ENCODE data around the gene DDN.

The DDN gene

GRCh38 chr12:49031573-49032161 is 32.5 kb upstream of the DDN start:
- no peak for TF ChIP-seq CTCF (IDR thresholded peaks at IDR 0.05; ENCODE audit: insufficient read depth, low read depth, low read length, missing control alignments)

GRCh38 chr12:49030714-49031572 is 31.8 kb upstream of the DDN start:
- no peak for TF ChIP-seq CTCF (IDR thresholded peaks at IDR 0.05; ENCODE audit: insufficient read depth, low read depth, low read length, missing control alignments)
- no peak for DNase-seq (ENCODE audit: low read depth)
- H3K4me3 ChIP-seq (ENCODE audit: low read depth, low read length), result no peak overlapping the region

More at GRCh38 chr12:49031573-49032161, 32.5 kb upstream of the DDN start:
- H3K4me3 ChIP-seq (ENCODE audit: low read depth, low read length), result no peak overlapping the region
- DNase-seq (ENCODE audit: low read depth), result no peak

GRCh38 chr12:49030119-49030518 is 30.9 kb upstream of the DDN start:
- no peak for TF ChIP-seq CTCF (IDR thresholded peaks at IDR 0.05; ENCODE audit: insufficient read depth, low read depth, low read length, missing control alignments)
- no peak for DNase-seq (ENCODE audit: low read depth)
- H3K4me3 ChIP-seq (ENCODE audit: low read depth, low read length), result no peak overlapping the region

DNA sequence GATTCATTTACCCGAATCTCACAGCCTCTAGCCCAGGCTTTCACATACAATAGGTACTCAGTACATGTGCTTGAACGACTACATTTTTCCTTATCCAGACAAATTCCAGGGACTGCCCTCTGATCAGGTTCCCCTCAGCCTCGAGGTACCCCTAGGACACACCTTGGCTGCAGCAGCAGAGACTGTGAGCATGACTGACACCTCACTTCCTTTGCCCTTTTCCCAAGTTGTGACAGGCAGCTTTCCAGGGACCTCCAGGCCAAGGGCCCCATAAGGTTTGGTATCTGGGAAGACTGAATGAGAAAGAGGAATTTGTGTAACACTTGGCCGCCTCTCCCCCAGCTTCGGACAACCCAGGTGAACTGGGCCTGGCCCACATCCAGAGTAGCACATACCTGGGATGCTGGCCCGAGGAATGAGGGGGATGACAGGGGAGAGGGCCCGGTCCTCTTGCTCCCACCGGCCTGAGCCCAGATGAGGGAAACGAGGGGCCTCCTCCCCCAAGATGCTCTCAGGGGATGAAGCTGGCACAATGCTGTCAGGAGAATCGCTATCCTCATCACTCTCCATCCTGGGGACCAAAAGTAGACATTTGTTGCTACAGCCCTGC is 29.6 kb upstream of the DDN start:
- no peak for TF ChIP-seq CTCF (IDR thresholded peaks at IDR 0.05; ENCODE audit: insufficient read depth, low read depth, low read length, missing control alignments)
- no peak overlapping the region for H3K4me3 ChIP-seq (ENCODE audit: low read depth, low read length)
- no peak for DNase-seq (ENCODE audit: low read depth)

DNA sequence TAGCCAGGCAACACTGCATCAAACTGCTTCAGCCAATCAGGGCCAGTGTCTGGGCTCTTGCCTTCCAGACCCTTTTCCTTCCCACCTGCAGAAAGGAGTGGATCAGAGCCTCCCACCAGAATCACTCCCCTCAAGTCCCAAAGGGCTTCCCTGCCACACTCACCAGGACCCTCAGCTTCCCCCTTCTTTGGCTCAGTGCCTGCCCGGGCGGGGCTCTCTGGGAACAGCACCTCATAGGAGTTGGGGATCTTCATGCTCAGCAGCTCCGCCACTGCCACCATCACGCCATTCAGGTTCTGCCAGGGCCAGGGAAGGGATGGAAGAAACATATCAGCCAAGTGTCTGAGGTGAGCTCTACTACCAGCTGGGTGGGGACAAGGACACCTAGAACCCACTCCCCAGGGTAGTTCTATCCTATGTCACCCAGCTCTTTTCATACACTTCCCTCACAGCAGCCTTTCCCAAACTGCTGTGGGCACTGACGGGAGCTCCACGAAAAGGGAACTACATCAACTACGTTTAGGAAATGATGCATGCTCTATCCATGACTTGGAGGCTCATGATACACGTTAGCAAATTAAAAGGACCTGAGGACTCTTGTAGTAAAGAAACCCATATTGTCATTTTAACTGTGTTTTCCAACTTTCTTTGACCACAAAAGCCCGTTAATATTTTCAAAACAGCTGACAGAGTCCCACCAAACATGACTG is 28.8 kb upstream of the DDN start:
- TF ChIP-seq CTCF (IDR thresholded peaks at IDR 0.05; ENCODE audit: insufficient read depth, low read depth, low read length, missing control alignments), result no peak
- no peak overlapping the region for H3K4me3 ChIP-seq (ENCODE audit: low read depth, low read length)
- DNase-seq (ENCODE audit: low read depth), result no peak

- H3K4me3 ChIP-seq (ENCODE audit: low read depth, low read length), result no peak overlapping the region
- DNase-seq (ENCODE audit: low read depth), result no peak
- TF ChIP-seq CTCF (IDR thresholded peaks at IDR 0.05; ENCODE audit: insufficient read depth, low read depth, low read length, missing control alignments), result no peak
These were observed 27.7 kb upstream of the DDN start for GRCh38 chr12:49026678-49027480.
